K562 (cell line): Measurements from ENCODE around the gene RAB7A. TPM values are rescaled to one million over a fixed set of nuclear protein-coding genes. Genes with fewer than 3 reads are reported as not detected.

Source experiments
- ATAC-seq: fragments of 200-7000 bp; cut with Tn5 transposase; 3 replicates; pipeline ENCODE4 v1.9.1; 2020; ENCODE audit warnings: moderate library complexity
- BruUV-seq: library from RNA; stranded (reverse); fragments of 400-500 nt; replicated peaks from 2 replicates; lab custom pipeline; 2021; lab: Mats Ljungman, UMichigan
- CTCF ChIA-PET: fragments of 300-600 bp; formaldehyde crosslinking; extraction: SDS; loops from one replicate; lab custom pipeline; 2021; ENCODE audit warnings: low intra/inter-chr PET ratio; lab: Yijun Ruan, JAX
- POLR2A ChIA-PET: fragments of 300-600, 350-650 bp; sonication (Branson Sonifier 250); formaldehyde crosslinking; extraction: SDS; loops from one replicate; lab custom pipeline; 2021; ENCODE audit warnings: antibody characterized with exemption, inconsistent platforms; lab: Yijun Ruan, JAX
- DNase-seq, 4 experiments: peaks; one replicate each; pipeline versions ENCODE4 v3.0.0 to v3.0.0-alpha.2; 2011 to 2018; ENCODE audit warnings: low spot score in 3 of 4, mixed read lengths in 3 of 4; ENCODE audit errors: extremely low read depth in 1 of 4
- FAIRE-seq: peaks from 2 replicates; lab custom pipeline; 2011; peaks lifted over from hg19 to GRCh38; lab: Jason Lieb, UNC
- H2AFZ ChIP-seq: 2 replicates; pipeline ENCODE4 v1.6.0; 2011; ENCODE audit warnings: low read depth, low read length, control low read depth, inconsistent platforms
- H3K27ac ChIP-seq: fragments of 200-600 bp; 3 replicates; pipeline ENCODE4 v1.8.0; 2011; ENCODE audit warnings: low read depth, mild to moderate bottlenecking, control low read depth, inconsistent platforms, low read length, moderate library complexity, mixed read lengths; ENCODE audit errors: extremely low read depth
- H3K27me3 ChIP-seq, 2 experiments: fragments of 300-600 bp in 1 of 2; 2 replicates in 1 of 2; 3 replicates in 1 of 2; pipeline versions ENCODE4 v1.6.0 to v1.8.0; 2011; ENCODE audit warnings: inconsistent platforms in 2 of 2, low read length in 2 of 2, mild to moderate bottlenecking in 1 of 2, mixed read lengths in 1 of 2, moderate library complexity in 1 of 2; ENCODE audit not compliant: control insufficient read depth in 2 of 2, insufficient read depth in 2 of 2
- H3K36me3 ChIP-seq: fragments of 300-600 bp; 3 replicates; pipeline ENCODE4 v1.8.0; 2011; ENCODE audit warnings: mild to moderate bottlenecking, low read length, inconsistent platforms; ENCODE audit not compliant: control insufficient read depth, insufficient read depth
- H3K4me1 ChIP-seq, 2 experiments: fragments of 200-600 bp in 1 of 2; replicated peaks in 1 of 2; 2 replicates in 1 of 2; 3 replicates in 1 of 2; pipeline versions ENCODE4 v1.5.1 to v1.8.0; 2011; ENCODE audit warnings: inconsistent platforms in 2 of 2, low read length in 2 of 2, mild to moderate bottlenecking in 1 of 2, mixed read lengths in 1 of 2, moderate library complexity in 1 of 2; ENCODE audit not compliant: control insufficient read depth in 2 of 2, insufficient read depth in 2 of 2
- H3K4me2 ChIP-seq: 2 replicates; pipeline ENCODE4 v1.6.1; 2011; ENCODE audit warnings: low read length, control low read depth, inconsistent platforms, mixed read lengths; ENCODE audit not compliant: insufficient read depth
- H3K4me3 ChIP-seq: fragments of 200-600 bp; sonication (generic), shearing (Covaris generic); 2 replicates; pipeline ENCODE4 v1.5.1; 2016; ENCODE audit warnings: control low read depth, inconsistent platforms
- H3K79me2 ChIP-seq: fragments of 200-600 bp; 3 replicates; pipeline ENCODE4 v1.8.0; 2011; ENCODE audit warnings: low read length, inconsistent platforms; ENCODE audit not compliant: control insufficient read depth, insufficient read depth
- H3K9ac ChIP-seq, 2 experiments: 2 replicates each; pipeline versions ENCODE4 v1.6.0 to v1.6.1; 2011; ENCODE audit warnings: low read depth in 2 of 2, low read length in 2 of 2, control low read depth in 1 of 2, inconsistent platforms in 1 of 2, mild to moderate bottlenecking in 1 of 2, mixed read lengths in 1 of 2; ENCODE audit not compliant: insufficient read depth in 1 of 2
- H3K9me1 ChIP-seq: one replicate; pipeline ENCODE4 v1.6.0; 2011; ENCODE audit warnings: inconsistent platforms, mild to moderate bottlenecking, low read length, moderate library complexity; ENCODE audit not compliant: control insufficient read depth, insufficient read depth
- H3K9me3 ChIP-seq: replicated peaks from 2 replicates; pipeline ENCODE4 v1.5.1; 2011; ENCODE audit warnings: low read depth, low read length, inconsistent platforms; ENCODE audit not compliant: control insufficient read depth, insufficient read depth
- H4K20me1 ChIP-seq: replicated peaks from 2 replicates; pipeline ENCODE4 v1.6.1; 2011; ENCODE audit warnings: low read length, inconsistent platforms, mixed read lengths; ENCODE audit not compliant: control insufficient read depth, insufficient read depth
- C11orf30 ChIP-seq: fragments of 450-650 bp; IDR thresholded peaks from 2 replicates; pipeline ENCODE4 v1.6.1; 2016; ENCODE audit warnings: low read depth, mild to moderate bottlenecking
- ESRRB ChIP-seq: fragments of 250-450 bp; sonication (Bioruptor Pico); IDR thresholded peaks from 2 replicates; pipeline ENCODE4 v1.5.0; 2020; ENCODE audit warnings: mild to moderate bottlenecking, moderate library complexity, borderline replicate concordance
- ETV1 ChIP-seq: fragments of 450-650 bp; conservative IDR thresholded peaks from 2 replicates; pipeline ENCODE4 v1.6.1; 2016; ENCODE audit warnings: missing genetic modification characterization, control low read depth, low read depth, missing compliant biosample characterization
- GATAD2A ChIP-seq: fragments of 450-650 bp; IDR thresholded peaks from 2 replicates; pipeline ENCODE4 v1.6.1; 2017
- HOXB6 ChIP-seq: fragments of 250-450 bp; sonication (Bioruptor Pico); IDR thresholded peaks from 2 replicates; pipeline ENCODE4 v1.5.1; 2022; ENCODE audit warnings: mild to moderate bottlenecking, borderline replicate concordance
- KLF16 ChIP-seq: IDR thresholded peaks from 2 replicates; pipeline ENCODE4 v1.6.1; 2016; ENCODE audit warnings: antibody characterized with exemption
- NBN ChIP-seq: fragments of 450-650 bp; IDR thresholded peaks from 2 replicates; pipeline ENCODE4 v1.6.1; 2016; ENCODE audit warnings: low read depth, mild to moderate bottlenecking
- NCOA1 ChIP-seq: fragments of 450-650 bp; IDR thresholded peaks from 2 replicates; pipeline ENCODE4 v1.6.1; 2016; ENCODE audit warnings: low read depth
- TBL1XR1 ChIP-seq, 2 experiments: IDR thresholded peaks; 2 replicates each; pipeline ENCODE4 v1.6.1; 2012; ENCODE audit warnings: improper control_type of control experiment in 2 of 2, low read length in 2 of 2, mild to moderate bottlenecking in 1 of 2
- TFAM ChIP-seq: fragments of 250-450 bp; sonication (Bioruptor Pico); conservative IDR thresholded peaks from 2 replicates; pipeline ENCODE4 v1.5.0; 2021; ENCODE audit warnings: mild to moderate bottlenecking, moderate library complexity
- TFAP4 ChIP-seq: sonication (generic); formaldehyde crosslinking; IDR thresholded peaks from 2 replicates; pipeline ENCODE4 v1.8.0; 2022; ENCODE audit warnings: missing genetic modification reagents, mild to moderate bottlenecking, moderate library complexity, borderline replicate concordance
- TRIM28 ChIP-seq: fragments of 450-650 bp; IDR thresholded peaks from 2 replicates; pipeline ENCODE4 v1.6.1; 2017
- ZNF124 ChIP-seq: sonication (generic); formaldehyde crosslinking; IDR thresholded peaks from 2 replicates; pipeline ENCODE4 v1.8.1; 2022; ENCODE audit warnings: missing genetic modification reagents
- WGBS: fragments of 100-300 bp; shearing (Covaris generic); methylation state at CpG from one replicate; pipeline ENCODE4 v1.1.6; 2016; ENCODE audit warnings: low coverage, mixed read lengths; ENCODE audit not compliant: insufficient coverage; ENCODE audit errors: missing lambda C conversion rate; 5-methylcytosine and 5-hydroxymethylcytosine counted together
- in situ Hi-C: fragments of 300-500 bp; cut with MboI; formaldehyde crosslinking; loops from 4 replicates; pipeline ENCODE4 v1.15.0; 2018; ENCODE audit warnings: inconsistent platforms, mixed read lengths
- intact Hi-C: fragments of 100-400 bp; cut with micrococcal nuclease; formaldehyde crosslinking; loops from 2 replicates; pipeline ENCODE4 v1.14.2; 2022
- polyA plus RNA-seq, 8 experiments: library from polyadenylated mRNA; depleted of rRNA in 4 of 8; stranded (reverse) in 5 of 8; unstranded in 3 of 8; fragments of >200 nt; fragmentation: Nextera tagmentation in 2 of 8; fragmentation: Illumina TruSeq in 1 of 8; extraction: Ambion mirVana in 2 of 8; extraction: Trizol in 1 of 8; gene quantifications; 2 replicates each; pipeline versions ENCODE4 v1.2.1 to v1.2.3, GENCODE V29; 2011 to 2014; ENCODE audit warnings: inconsistent platforms in 1 of 8, missing spikeins in 1 of 8
- total RNA-seq, 7 experiments: library from RNA; depleted of rRNA in 6 of 7; stranded (reverse); fragments of >200 nt in 6 of 7; fragmentation: Illumina TruSeq in 2 of 7; extraction: Trizol in 2 of 7; gene quantifications; 2 replicates each; pipeline versions ENCODE4 v1.2.1 to v1.2.3, GENCODE V29; 2011 to 2021; ENCODE audit warnings: low replicate concordance in 1 of 7

The RAB7A gene
- total and polyA plus RNA-seq, 9 of the 15 experiments (the other 6 are each of a cell fraction or from before 2014, with no cell fraction given) = 30.9 to 204 (median 72.8) TPM

- Histone ChIP-seq H3K4me3 (no peak overlapping the region), H2AFZ (no peak overlapping the region), H3K9ac (no peak overlapping the region), H3K9me3 (no peaks in the 10 kb centered on the region), H3K4me2 (no peak overlapping the region), H3K27ac (no peak overlapping the region), H3K36me3 (no peaks in the 10 kb centered on the region), H3K79me2 (no peaks in the 10 kb centered on the region), H3K27me3 (no peaks in the 10 kb centered on the region), H3K9me1 (no peaks in the 10 kb centered on the region), H4K20me1 (no peaks in the 10 kb centered on the region), H3K4me1 (no peaks in the 10 kb centered on the region; a peak in 2 of 5 replicates)
- ATAC-seq (no peak), DNase-seq (no peak), FAIRE-seq (no peak)
- in situ Hi-C loops (no loop called here), intact Hi-C loops (no loop called here)
- BruUV-seq = no TSS peak
- ChIA-PET CTCF (no interaction called here), POLR2A (no interaction called here)
- TF ChIP-seq GATAD2A (no peak), TFAM (CRISPR knock-in tag) (no peak), HOXB6 (CRISPR knock-in tag) (no peak), KLF16 (no peak), ETV1 (tag) (no peak), TBL1XR1 (IDR thresholded peaks at IDR 0.05; ENCODE audit: low read length in 2 of 2) (no peak), ZNF124 (no peak), ESRRB (no peak), TRIM28 (no peak), NBN (no peak), TFAP4 (CRISPR knock-in tag) (no peak), NCOA1 (no peak), C11orf30 (no peak)
- 8% methylated on average over 3 of the region's 3 CpGs for WGBS
These were observed 23.6 kb upstream of the RAB7A start for GRCh38 chr3:128702391-128702790.
